Activated B cell treated with CpG ODN at 0.5 μM for 24 hours (primary cell): ENCODE measurements around the gene CORIN. TPM values are rescaled to one million over a fixed set of nuclear protein-coding genes. Genes with fewer than 3 reads are reported as not detected.
"Not testable (repeated sequence)": the region's sequence is repeated elsewhere in the genome, so short reads cannot be mapped to it uniquely, and the experiment has no call there.

Experiments
- ATAC-seq: fragments of 200-7000 bp; cut with Tn5 transposase; one replicate; pipeline ENCODE4 v1.10.0; 2021; ENCODE audit warnings: low read depth, mild to moderate bottlenecking, moderate library complexity
- CTCF ChIA-PET: fragments of 350-600 bp; sonication (Branson Sonifier 250); formaldehyde crosslinking; loops from one replicate; lab custom pipeline; 2021; ENCODE audit warnings: antibody characterized with exemption; lab: Charles Lee
- POLR2A ChIA-PET: fragments of 350-600 bp; sonication (Branson Sonifier 250); formaldehyde crosslinking; loops from one replicate; lab custom pipeline; 2021; ENCODE audit warnings: antibody characterized with exemption; lab: Charles Lee
- DNase-seq: peaks from one replicate; pipeline ENCODE4 v3.0.0; 2022
- H3K27ac Mint-ChIP-seq: one replicate; pipeline ENCODE4 v1.8.0; 2020; ENCODE audit warnings: mixed read lengths
- H3K27me3 Mint-ChIP-seq: one replicate; pipeline ENCODE4 v1.8.0; 2021; ENCODE audit warnings: mixed read lengths
- H3K36me3 Mint-ChIP-seq: one replicate; pipeline ENCODE4 v1.8.0; 2021; ENCODE audit warnings: low read depth, mixed read lengths
- H3K4me1 Mint-ChIP-seq: one replicate; pipeline ENCODE4 v1.8.0; 2021; ENCODE audit warnings: mixed read lengths
- H3K4me3 Mint-ChIP-seq: one replicate; pipeline ENCODE4 v1.8.0; 2020; ENCODE audit warnings: mild to moderate bottlenecking, mixed read lengths
- H3K9me3 Mint-ChIP-seq: one replicate; pipeline ENCODE4 v1.8.0; 2020; ENCODE audit warnings: mixed read lengths
- CTCF ChIP-seq: fragments of 200-600 bp; IDR thresholded peaks from one replicate; pipeline ENCODE4 v1.8.0; 2022; ENCODE audit warnings: antibody characterized with exemption, mild to moderate bottlenecking
- intact Hi-C: fragments of 100-400 bp; cut with micrococcal nuclease; formaldehyde crosslinking; loops from one replicate; pipeline ENCODE4 v1.15.1; 2024
- total RNA-seq: library from RNA; stranded (reverse); gene quantifications from 2 replicates; pipeline ENCODE4 v1.2.3, GENCODE V29; 2022

Gene CORIN
- total RNA-seq, 1 donor from 2014 or later, result not detected

- Mint-ChIP-seq H3K27ac (no peak overlapping the region), H3K4me3 (no peak overlapping the region), H3K36me3 (peaks cover 57% of the 10 kb centered on the region), H3K27me3 (no peaks in the 10 kb centered on the region), H3K4me1 (peaks cover 10% of the 10 kb centered on the region), H3K9me3 (no peaks in the 10 kb centered on the region)
- intact Hi-C loops, result loop anchor here (5.0 to 10.0 kb wide), 4 partner anchors 50 to 717 kb away; partner anchors contain the start of gene NFXL1
- POLR2A ChIA-PET, result no interaction called here
- TF ChIP-seq CTCF, result no peak
- ATAC-seq (no peak), DNase-seq (no peak)
- CTCF ChIA-PET, result interaction anchor here (1.5 kb wide), 1 partner anchor 52 kb away, joined by 4 read pairs; no protein-coding TSS in a partner anchor
Measured at GRCh38 chr4:47562297-47562696, 275.6 kb downstream of the CORIN start.

DNA sequence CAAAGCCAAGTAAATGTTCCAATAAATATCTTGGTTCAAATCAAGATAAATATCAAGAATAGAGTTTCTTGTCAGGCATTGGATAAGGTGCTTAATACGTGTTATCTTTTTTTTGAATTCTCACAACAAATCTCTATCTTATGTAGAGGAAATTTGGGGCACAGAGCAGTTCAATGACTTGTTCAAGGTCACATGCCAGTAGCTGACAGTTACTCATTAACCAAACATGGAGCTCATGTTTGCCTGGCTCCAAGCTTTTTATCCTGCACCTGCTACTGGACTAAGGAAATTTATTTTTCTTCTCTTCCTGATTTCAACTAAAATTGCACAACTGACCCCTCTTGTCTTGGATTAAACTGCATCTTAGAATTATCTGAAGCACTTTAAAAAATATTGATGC lies 276.5 kb downstream of the CORIN start:
- no peak overlapping the region for H3K27ac Mint-ChIP-seq
- ChIA-PET POLR2A (no interaction called here), CTCF (interaction anchor here (0.8 kb wide), 1 partner anchor 98 kb away, joined by 3 read pairs; the partner anchor contains the start of gene COMMD8)
- DNase-seq (no peak), ATAC-seq (no peak)
- H3K9me3 Mint-ChIP-seq, result no peaks in the 10 kb centered on the region
- H3K4me3 Mint-ChIP-seq, result no peak overlapping the region
- peaks cover 54% of the 10 kb centered on the region for H3K36me3 Mint-ChIP-seq
- H3K4me1 Mint-ChIP-seq, result peaks cover 10% of the 10 kb centered on the region
- H3K27me3 Mint-ChIP-seq, result no peaks in the 10 kb centered on the region
- intact Hi-C loops, result loop anchor here (5.0 to 10.0 kb wide), 4 partner anchors 49 to 717 kb away; partner anchors contain the start of gene NFXL1
- TF ChIP-seq CTCF, result no peak

GRCh38 chr4:47560682-47561081 lies 277.2 kb downstream of the CORIN start:
- DNase-seq (no peak), ATAC-seq (no peak)
- peaks cover 10% of the 10 kb centered on the region for H3K4me1 Mint-ChIP-seq
- no peaks in the 10 kb centered on the region for H3K9me3 Mint-ChIP-seq
- POLR2A ChIA-PET, result no interaction called here
- CTCF ChIA-PET, result no interaction called here
- H3K4me3 Mint-ChIP-seq, result no peak overlapping the region
- H3K27me3 Mint-ChIP-seq, result no peaks in the 10 kb centered on the region
- no peak for TF ChIP-seq CTCF
- intact Hi-C loops, result loop anchor here (5.0 to 10.0 kb wide), 4 partner anchors 48 to 716 kb away; partner anchors contain the start of gene NFXL1
- no peak overlapping the region for H3K27ac Mint-ChIP-seq
- peaks cover 54% of the 10 kb centered on the region for H3K36me3 Mint-ChIP-seq

- Mint-ChIP-seq H3K36me3 (peaks cover 64% of the 10 kb centered on the region), H3K9me3 (no peaks in the 10 kb centered on the region), H3K4me1 (no peaks in the 10 kb centered on the region), H3K27ac (no peak overlapping the region), H3K27me3 (no peaks in the 10 kb centered on the region), H3K4me3 (no peak overlapping the region)
- intact Hi-C loops, result no loop called here
- no peak for ATAC-seq
- CTCF ChIA-PET, result no interaction called here
- no peak for DNase-seq
- TF ChIP-seq CTCF, result no peak
- POLR2A ChIA-PET, result no interaction called here
Measured at GRCh38 chr4:47557255-47557654, 280.6 kb downstream of the CORIN start.

DNA sequence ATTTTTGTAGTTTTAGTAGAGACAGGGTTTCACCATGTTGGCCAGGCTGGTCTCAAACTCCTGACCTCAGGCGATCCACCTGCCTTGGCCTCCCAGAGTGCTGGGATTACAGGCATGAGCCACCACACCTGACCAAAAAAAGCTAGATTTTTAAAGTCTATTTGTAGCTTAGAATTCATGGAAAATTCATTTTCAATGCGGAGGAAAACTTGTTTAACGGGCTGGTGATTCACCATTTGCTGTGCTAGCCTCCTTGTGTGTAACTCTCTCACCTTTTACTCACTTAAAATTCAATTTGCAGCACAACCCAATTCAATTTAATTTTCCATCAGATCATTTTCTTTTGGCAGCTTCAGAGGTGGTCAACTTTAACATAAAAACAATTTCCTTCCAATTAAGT lies 281.9 kb downstream of the CORIN start:
- H3K27me3 Mint-ChIP-seq, H3K27ac Mint-ChIP-seq, H3K4me1 Mint-ChIP-seq, H3K9me3 Mint-ChIP-seq, CTCF ChIA-PET, ATAC-seq, DNase-seq, POLR2A ChIA-PET, H3K4me3 Mint-ChIP-seq, intact Hi-C loops: not testable (repeated sequence)
- H3K36me3 Mint-ChIP-seq, result peaks cover 66% of the 10 kb centered on the region
